Liver (tissue), 9 donors: Measurements from ENCODE around the gene LGR6. TPM values are rescaled to one million over a fixed set of nuclear protein-coding genes. Genes with fewer than 3 reads are reported as not detected.

Experiments
- DNase-seq: peaks from one replicate; pipeline ENCODE4 v3.0.0-alpha.2; 2017; ENCODE audit warnings: low spot score
- H3K27ac ChIP-seq, 2 donors: one replicate each; pipeline ENCODE4 v1.7.0; 2013; ENCODE audit warnings: inconsistent platforms in 2 of 2, low read length in 2 of 2, control low read depth in 1 of 2, low read depth in 1 of 2, mild to moderate bottlenecking in 1 of 2
- H3K27me3 ChIP-seq, 4 donors: one replicate each; pipeline versions ENCODE4 v1.6.1 to v1.7.0; 2013; ENCODE audit warnings: low read length in 3 of 4, inconsistent platforms in 1 of 4, mild to moderate bottlenecking in 1 of 4, moderate library complexity in 1 of 4; ENCODE audit not compliant: control insufficient read depth in 4 of 4, insufficient read depth in 4 of 4
- H3K36me3 ChIP-seq, 4 donors: one replicate each; pipeline versions ENCODE4 v1.6.1 to v1.7.0; 2013; ENCODE audit warnings: low read length in 3 of 4, mild to moderate bottlenecking in 3 of 4, low read depth in 1 of 4, moderate library complexity in 1 of 4; ENCODE audit not compliant: control insufficient read depth in 4 of 4, insufficient read depth in 3 of 4
- H3K4me1 ChIP-seq, 4 donors: one replicate each; pipeline versions ENCODE4 v1.6.1 to v1.7.0; 2013; ENCODE audit warnings: low read length in 3 of 4, mild to moderate bottlenecking in 3 of 4, moderate library complexity in 1 of 4; ENCODE audit not compliant: control insufficient read depth in 4 of 4, insufficient read depth in 4 of 4
- H3K4me3 ChIP-seq, 3 donors: one replicate each; pipeline versions ENCODE4 v1.6.1 to v1.7.0; 2013; ENCODE audit warnings: low read length in 3 of 3, control low read depth in 1 of 3, low read depth in 1 of 3, mild to moderate bottlenecking in 1 of 3
- H3K9ac ChIP-seq, 2 donors: one replicate each; pipeline ENCODE4 v1.7.0; 2013; ENCODE audit warnings: low read length in 2 of 2, mild to moderate bottlenecking in 2 of 2, moderate library complexity in 2 of 2, control low read depth in 1 of 2, low read depth in 1 of 2
- H3K9me3 ChIP-seq, 4 donors: one replicate each; pipeline versions ENCODE4 v1.6.1 to v1.7.0; 2013; ENCODE audit warnings: low read length in 3 of 4; ENCODE audit not compliant: control insufficient read depth in 4 of 4
- EGR1 ChIP-seq, 2 donors: IDR thresholded peaks; 2 replicates each; pipeline ENCODE4 v1.6.1; 2016 to 2018; ENCODE audit warnings: antibody characterized with exemption in 2 of 2, low read depth in 2 of 2
- FOXA1 ChIP-seq: IDR thresholded peaks from 2 replicates; pipeline ENCODE4 v1.6.1; 2016; ENCODE audit warnings: antibody characterized with exemption
- FOXA2 ChIP-seq: IDR thresholded peaks from 2 replicates; pipeline ENCODE4 v1.6.1; 2016; ENCODE audit warnings: antibody characterized with exemption
- HNF4G ChIP-seq: IDR thresholded peaks from 2 replicates; pipeline ENCODE4 v1.6.1; 2016; ENCODE audit warnings: antibody characterized with exemption
- JUND ChIP-seq, 2 donors: IDR thresholded peaks; 2 replicates each; pipeline ENCODE4 v1.6.1; 2016; ENCODE audit warnings: antibody characterized with exemption in 2 of 2
- RAD21 ChIP-seq, 2 donors: IDR thresholded peaks; 2 replicates each; pipeline ENCODE4 v1.6.1; 2016; ENCODE audit warnings: antibody characterized with exemption in 2 of 2, mild to moderate bottlenecking in 2 of 2
- RXRA ChIP-seq, 2 donors: IDR thresholded peaks; 2 replicates each; pipeline ENCODE4 v1.6.1; 2017 to 2018; ENCODE audit warnings: antibody characterized with exemption in 2 of 2, mild to moderate bottlenecking in 1 of 2
- SP1 ChIP-seq: IDR thresholded peaks from 2 replicates; pipeline ENCODE4 v1.6.1; 2018; ENCODE audit warnings: antibody characterized with exemption, mild to moderate bottlenecking
- TAF1 ChIP-seq: conservative IDR thresholded peaks from 2 replicates; pipeline ENCODE4 v1.6.1; 2016; ENCODE audit warnings: antibody characterized with exemption, mild to moderate bottlenecking
- YY1 ChIP-seq: IDR thresholded peaks from 2 replicates; pipeline ENCODE4 v1.6.1; 2016; ENCODE audit warnings: antibody characterized with exemption, mild to moderate bottlenecking
- WGBS: extraction: QIAGEN DNeasy Blood & Tissue Kit; methylation state at CpG from one replicate; pipeline ENCODE4 v1.1.7; 2013; 5-methylcytosine and 5-hydroxymethylcytosine counted together
- polyA plus RNA-seq, 2 donors: library from polyadenylated mRNA; stranded (reverse) in 1 of 2; unstranded in 1 of 2; fragments of 200-250 nt in 1 of 2; fragments of >200 nt in 1 of 2; fragmentation: Nextera tagmentation in 1 of 2; extraction: Ambion mirVana in 1 of 2; gene quantifications; one replicate each; pipeline versions ENCODE4 v1.2.1 to v1.2.3, GENCODE V29; 2013 to 2015
- total RNA-seq, 2 donors: library from RNA; depleted of rRNA; stranded (reverse); fragments of >200 nt; gene quantifications; one replicate each; pipeline ENCODE4 v1.2.3, GENCODE V29; 2014
- TF ChIP-seq, protein P1 (sequence below): IDR thresholded peaks from 2 replicates; pipeline ENCODE4 v1.6.1; 2016; ENCODE audit warnings: antibody characterized with exemption
- TF ChIP-seq, protein P2 (sequence below): IDR thresholded peaks from 2 replicates; pipeline ENCODE4 v1.6.1; 2016; ENCODE audit warnings: antibody characterized with exemption, mild to moderate bottlenecking
- TF ChIP-seq, protein P3 (sequence below): IDR thresholded peaks from 2 replicates; pipeline ENCODE4 v1.6.1; 2016; ENCODE audit warnings: antibody characterized with exemption
- TF ChIP-seq, protein P4 (sequence below): fragments of 150-350 bp; IDR thresholded peaks from 2 replicates; pipeline ENCODE4 v1.5.1; 2017; ENCODE audit warnings: improper control_type of control experiment, low read depth, low read length; ENCODE audit not compliant: missing input control
- donor health status: healthy.
- donor health status: healthy.
- donor health status: healthy.
- donor health status: healthy.
- donor health status: healthy.

LGR6 gene
- total and polyA plus RNA-seq, 4 donors = 0.05 to 1.2 (median 0.75) TPM

DNA sequence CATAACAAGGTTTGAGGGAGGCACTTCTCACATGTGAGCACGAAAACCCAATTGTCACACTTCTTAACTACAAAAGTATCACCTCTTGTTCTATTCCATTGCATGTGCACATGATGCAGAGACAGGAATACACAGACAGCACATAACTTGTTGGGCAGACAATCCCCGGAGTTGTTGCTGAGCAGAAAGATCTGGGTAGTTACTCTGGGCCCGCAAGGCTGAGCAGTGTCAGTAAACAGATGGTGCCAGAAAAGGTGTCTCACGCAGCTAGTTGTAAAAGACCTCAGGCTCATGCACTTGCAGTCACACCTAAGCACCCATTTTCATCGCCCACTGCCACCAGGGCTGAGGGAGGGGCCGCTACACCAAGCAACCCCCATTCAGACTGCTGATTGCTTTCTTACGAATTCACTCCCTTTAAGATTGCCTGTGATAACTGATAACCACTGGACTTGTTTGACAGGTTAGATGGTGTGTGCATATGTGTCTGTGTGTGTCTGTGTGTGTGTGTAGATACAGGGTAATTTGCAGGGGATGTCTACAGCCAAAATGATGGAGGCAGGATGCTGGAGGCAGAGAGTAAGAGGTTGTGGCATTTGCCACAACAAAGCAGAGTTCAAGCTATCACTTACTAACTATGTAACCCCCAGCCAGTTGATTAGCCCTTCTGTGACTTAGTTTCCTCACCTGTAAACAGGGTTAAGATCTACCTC is 4.2 kb downstream of the LGR6 start:
- 78% methylated on average over 7 of the region's 7 CpGs for WGBS
- H3K9me3 ChIP-seq = no peaks in the 10 kb centered on the region
- H3K27ac ChIP-seq = no peak overlapping the region

DNA sequence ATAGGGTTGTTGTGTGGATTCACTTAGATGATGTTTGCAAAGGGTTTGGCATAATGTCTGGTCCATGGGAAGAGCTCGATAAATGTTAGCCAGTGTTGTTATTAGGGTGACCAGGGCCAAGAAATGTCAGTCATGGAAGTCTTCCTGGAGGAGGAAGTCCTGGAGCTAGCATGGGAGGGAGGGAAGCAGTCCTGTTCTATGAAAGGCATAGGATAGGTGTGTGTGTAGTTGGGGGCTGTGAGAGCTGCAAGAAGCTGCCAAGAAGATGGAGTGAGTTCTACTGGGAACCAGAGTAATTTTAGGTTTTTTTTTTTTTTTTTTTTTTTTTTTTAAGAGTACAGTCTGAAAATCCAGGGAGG is 4.7 kb downstream of the LGR6 start:
- Histone ChIP-seq H3K27ac (no peak overlapping the region), H3K9ac (no peak overlapping the region), H3K36me3 (no peaks in the 10 kb centered on the region), H3K4me3 (no peak overlapping the region), H3K27me3 (peaks cover 0 to 5% (median 1%) of the 10 kb centered on the region in 4 donors), H3K9me3 (no peaks in the 10 kb centered on the region), H3K4me1 (peaks cover 0 to 6% (median under 1%) of the 10 kb centered on the region in 4 donors)
- WGBS = 45% methylated on average over 1 of the region's 1 CpG
- no peak for DNase-seq
- TF ChIP-seq, protein P1, sequence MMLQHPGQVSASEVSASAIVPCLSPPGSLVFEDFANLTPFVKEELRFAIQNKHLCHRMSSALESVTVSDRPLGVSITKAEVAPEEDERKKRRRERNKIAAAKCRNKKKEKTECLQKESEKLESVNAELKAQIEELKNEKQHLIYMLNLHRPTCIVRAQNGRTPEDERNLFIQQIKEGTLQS = no peak
- no peak for TF ChIP-seq FOXA1
- no peak for TF ChIP-seq RAD21 (IDR thresholded peaks at IDR 0.05)
- TF ChIP-seq, protein P2, sequence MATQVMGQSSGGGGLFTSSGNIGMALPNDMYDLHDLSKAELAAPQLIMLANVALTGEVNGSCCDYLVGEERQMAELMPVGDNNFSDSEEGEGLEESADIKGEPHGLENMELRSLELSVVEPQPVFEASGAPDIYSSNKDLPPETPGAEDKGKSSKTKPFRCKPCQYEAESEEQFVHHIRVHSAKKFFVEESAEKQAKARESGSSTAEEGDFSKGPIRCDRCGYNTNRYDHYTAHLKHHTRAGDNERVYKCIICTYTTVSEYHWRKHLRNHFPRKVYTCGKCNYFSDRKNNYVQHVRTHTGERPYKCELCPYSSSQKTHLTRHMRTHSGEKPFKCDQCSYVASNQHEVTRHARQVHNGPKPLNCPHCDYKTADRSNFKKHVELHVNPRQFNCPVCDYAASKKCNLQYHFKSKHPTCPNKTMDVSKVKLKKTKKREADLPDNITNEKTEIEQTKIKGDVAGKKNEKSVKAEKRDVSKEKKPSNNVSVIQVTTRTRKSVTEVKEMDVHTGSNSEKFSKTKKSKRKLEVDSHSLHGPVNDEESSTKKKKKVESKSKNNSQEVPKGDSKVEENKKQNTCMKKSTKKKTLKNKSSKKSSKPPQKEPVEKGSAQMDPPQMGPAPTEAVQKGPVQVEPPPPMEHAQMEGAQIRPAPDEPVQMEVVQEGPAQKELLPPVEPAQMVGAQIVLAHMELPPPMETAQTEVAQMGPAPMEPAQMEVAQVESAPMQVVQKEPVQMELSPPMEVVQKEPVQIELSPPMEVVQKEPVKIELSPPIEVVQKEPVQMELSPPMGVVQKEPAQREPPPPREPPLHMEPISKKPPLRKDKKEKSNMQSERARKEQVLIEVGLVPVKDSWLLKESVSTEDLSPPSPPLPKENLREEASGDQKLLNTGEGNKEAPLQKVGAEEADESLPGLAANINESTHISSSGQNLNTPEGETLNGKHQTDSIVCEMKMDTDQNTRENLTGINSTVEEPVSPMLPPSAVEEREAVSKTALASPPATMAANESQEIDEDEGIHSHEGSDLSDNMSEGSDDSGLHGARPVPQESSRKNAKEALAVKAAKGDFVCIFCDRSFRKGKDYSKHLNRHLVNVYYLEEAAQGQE = no peak
- TF ChIP-seq RXRA (IDR thresholded peaks at IDR 0.05) = no peak
- TF ChIP-seq FOXA2 = no peak
- no peak for TF ChIP-seq JUND (IDR thresholded peaks at IDR 0.05)
- TF ChIP-seq SP1 = no peak
- no peak for TF ChIP-seq HNF4G
- TF ChIP-seq TAF1 = no peak
- TF ChIP-seq, protein P3, sequence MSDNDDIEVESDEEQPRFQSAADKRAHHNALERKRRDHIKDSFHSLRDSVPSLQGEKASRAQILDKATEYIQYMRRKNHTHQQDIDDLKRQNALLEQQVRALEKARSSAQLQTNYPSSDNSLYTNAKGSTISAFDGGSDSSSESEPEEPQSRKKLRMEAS = no peak

More for the DNA sequence above, 4.2 kb downstream of the LGR6 start:
- Histone ChIP-seq H3K4me1 (peaks cover 0 to 6% (median 5%) of the 10 kb centered on the region in 4 donors), H3K9ac (no peak overlapping the region), H3K36me3 (no peaks in the 10 kb centered on the region), H3K27me3 (peaks cover 2 to 5% (median 3%) of the 10 kb centered on the region in 4 donors), H3K4me3 (no peak overlapping the region)
- no peak for DNase-seq
- TF ChIP-seq, protein P4, sequence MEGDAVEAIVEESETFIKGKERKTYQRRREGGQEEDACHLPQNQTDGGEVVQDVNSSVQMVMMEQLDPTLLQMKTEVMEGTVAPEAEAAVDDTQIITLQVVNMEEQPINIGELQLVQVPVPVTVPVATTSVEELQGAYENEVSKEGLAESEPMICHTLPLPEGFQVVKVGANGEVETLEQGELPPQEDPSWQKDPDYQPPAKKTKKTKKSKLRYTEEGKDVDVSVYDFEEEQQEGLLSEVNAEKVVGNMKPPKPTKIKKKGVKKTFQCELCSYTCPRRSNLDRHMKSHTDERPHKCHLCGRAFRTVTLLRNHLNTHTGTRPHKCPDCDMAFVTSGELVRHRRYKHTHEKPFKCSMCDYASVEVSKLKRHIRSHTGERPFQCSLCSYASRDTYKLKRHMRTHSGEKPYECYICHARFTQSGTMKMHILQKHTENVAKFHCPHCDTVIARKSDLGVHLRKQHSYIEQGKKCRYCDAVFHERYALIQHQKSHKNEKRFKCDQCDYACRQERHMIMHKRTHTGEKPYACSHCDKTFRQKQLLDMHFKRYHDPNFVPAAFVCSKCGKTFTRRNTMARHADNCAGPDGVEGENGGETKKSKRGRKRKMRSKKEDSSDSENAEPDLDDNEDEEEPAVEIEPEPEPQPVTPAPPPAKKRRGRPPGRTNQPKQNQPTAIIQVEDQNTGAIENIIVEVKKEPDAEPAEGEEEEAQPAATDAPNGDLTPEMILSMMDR = no peak
- TF ChIP-seq SP1 (no peak), YY1 (no peak), RXRA (IDR thresholded peaks at IDR 0.05) (no peak), EGR1 (IDR thresholded peaks at IDR 0.05; ENCODE audit: low read depth in 2 of 2) (no peak)
- TF ChIP-seq, protein P2 = no peak
- TF ChIP-seq, protein P1 = no peak
- TF ChIP-seq, protein P3 = no peak
